Measurements from ENCODE around the gene DDX1. TPM values are rescaled to one million over a fixed set of nuclear protein-coding genes. Genes with fewer than 3 reads are reported as not detected.
A peak's percentile ranks its signal among the peaks of the same experiment; 100 is the strongest.

DDX1 gene
- polyA plus RNA-seq, 3 donors = 14.1 to 35.4 (median 30.1) TPM

GRCh38 chr2:15577071-15577735 lies 14.5 kb upstream of the DDX1 start:
- Mint-ChIP-seq H3K4me3 (no peak overlapping the region), H3K27me3 (ENCODE audit: low read depth in 3 of 3) (peaks cover 0 to 4% (median 4%) of the 10 kb centered on the region in 3 donors), H3K9me3 (no peaks in the 10 kb centered on the region), H3K27ac (no peak overlapping the region), H3K4me1 (no peaks in the 10 kb centered on the region), H3K36me3 (no peaks in the 10 kb centered on the region)
- intact Hi-C loops (cut with micrococcal nuclease) = no loop called here
- no peak overlapping the region for H3K4me2 ChIP-seq (replicated peaks; ENCODE audit: extremely low read depth, low read length, poor library complexity, severe bottlenecking)
- WGBS (ENCODE audit: insufficient coverage) = 20% methylated on average over 7 of the region's 7 CpGs
- no peaks in the 10 kb centered on the region for H4K20me1 ChIP-seq (ENCODE audit: insufficient read depth, low read length)
- no peaks in the 10 kb centered on the region for H3K9me3 ChIP-seq (replicated peaks in 1 of 2; ENCODE audit: control insufficient read depth in 1 of 2, insufficient read depth in 1 of 2, low read length in 2 of 2)
- DNase-seq = peak; percentile 49 to 65 (median 56)
- no peak overlapping the region for H3K9ac ChIP-seq (ENCODE audit: insufficient read depth, low read length, poor library complexity, severe bottlenecking)
- no peaks in the 10 kb centered on the region for H3K79me2 ChIP-seq (ENCODE audit: insufficient read depth, low read length)
- no peaks in the 10 kb centered on the region for H3K36me3 ChIP-seq (replicated peaks in 1 of 2; ENCODE audit: control insufficient read depth in 1 of 2, insufficient read depth in 2 of 2, low read length in 2 of 2)
- TF ChIP-seq CTCF (IDR thresholded peaks at IDR 0.05) = peak; percentile 79
- no peak overlapping the region for H3K4me3 ChIP-seq (replicated peaks in 1 of 3; ENCODE audit: low read depth in 2 of 3, low read length in 3 of 3)
- no peaks in the 10 kb centered on the region for H3K27me3 ChIP-seq (ENCODE audit: control insufficient read depth in 2 of 2, insufficient read depth in 2 of 2, low read length in 2 of 2)
- H2AFZ ChIP-seq (ENCODE audit: insufficient read depth, low read depth, low read length, poor library complexity, severe bottlenecking) = peak overlapping the region; percentile 5
- no peaks in the 10 kb centered on the region for H3K4me1 ChIP-seq (ENCODE audit: control insufficient read depth in 1 of 2, insufficient read depth in 2 of 2, low read length in 2 of 2)
- no peak overlapping the region for H3K27ac ChIP-seq (ENCODE audit: low read depth in 1 of 2, low read length in 2 of 2)

DNA sequence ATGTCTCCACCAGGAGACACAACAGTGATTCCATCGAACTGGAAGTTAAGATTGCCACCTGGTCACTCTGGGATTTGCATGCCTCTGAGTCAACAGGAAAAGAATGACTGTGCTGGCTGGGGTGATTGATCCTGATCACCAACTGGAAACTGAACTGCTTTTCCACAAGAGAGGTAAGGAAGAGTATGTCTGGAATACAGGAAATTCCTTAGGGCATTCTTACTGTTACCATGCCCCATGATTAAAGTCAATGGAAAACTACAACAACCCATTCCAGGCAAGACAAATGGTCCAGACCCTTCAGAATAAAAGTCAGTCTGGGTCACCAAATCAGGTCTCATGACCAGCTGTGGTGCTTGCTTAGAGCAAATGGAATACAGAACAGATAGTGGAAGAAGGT lies 12.0 kb upstream of the DDX1 start:
- WGBS (ENCODE audit: insufficient coverage) = no CpG with 5 or more reads among the region's 1 CpG
- intact Hi-C loops (cut with micrococcal nuclease) = no loop called here
- H3K9ac ChIP-seq (ENCODE audit: insufficient read depth, low read length, poor library complexity, severe bottlenecking) = no peak overlapping the region

More for the DNA sequence above, 12.0 kb upstream of the DDX1 start:
- no peak for DNase-seq
- Histone ChIP-seq H3K4me1 (ENCODE audit: control insufficient read depth in 1 of 2, insufficient read depth in 2 of 2, low read length in 2 of 2) (no peaks in the 10 kb centered on the region), H4K20me1 (ENCODE audit: insufficient read depth, low read length) (no peaks in the 10 kb centered on the region), H3K9me3 (replicated peaks in 1 of 2; ENCODE audit: control insufficient read depth in 1 of 2, insufficient read depth in 1 of 2, low read length in 2 of 2) (no peaks in the 10 kb centered on the region), H3K27ac (ENCODE audit: low read depth in 1 of 2, low read length in 2 of 2) (no peak overlapping the region), H3K27me3 (ENCODE audit: control insufficient read depth in 2 of 2, insufficient read depth in 2 of 2, low read length in 2 of 2) (no peaks in the 10 kb centered on the region), H3K36me3 (replicated peaks in 1 of 2; ENCODE audit: control insufficient read depth in 1 of 2, insufficient read depth in 2 of 2, low read length in 2 of 2) (no peaks in the 10 kb centered on the region), H3K4me2 (replicated peaks; ENCODE audit: extremely low read depth, low read length, poor library complexity, severe bottlenecking) (no peak overlapping the region), H3K4me3 (replicated peaks in 1 of 3; ENCODE audit: low read depth in 2 of 3, low read length in 3 of 3) (no peak overlapping the region), H3K79me2 (ENCODE audit: insufficient read depth, low read length) (no peaks in the 10 kb centered on the region), H2AFZ (ENCODE audit: insufficient read depth, low read depth, low read length, poor library complexity, severe bottlenecking) (no peak overlapping the region)
- Mint-ChIP-seq H3K36me3 (no peaks in the 10 kb centered on the region), H3K9me3 (no peaks in the 10 kb centered on the region), H3K4me1 (no peaks in the 10 kb centered on the region), H3K27ac (no peak overlapping the region), H3K27me3 (ENCODE audit: low read depth in 3 of 3) (peaks cover 2 to 5% (median 2%) of the 10 kb centered on the region in 3 donors), H3K4me3 (no peak overlapping the region)
- TF ChIP-seq CTCF (IDR thresholded peaks at IDR 0.05) = no peak
